HCEC 1CT (cell line): ENCODE results near the gene TBC1D16.
"Not testable (repeated sequence)": the region's sequence is repeated elsewhere in the genome, so short reads cannot be mapped to it uniquely, and the experiment has no call there.

Experiments used
- DNase-seq: peaks from one replicate; pipeline ENCODE4 v3.0.0-alpha.2; 2017

The TBC1D16 gene

GRCh38 chr17:80050706-80051105 lies 15.0 kb upstream of the TBC1D16 start:
- no peak for DNase-seq

- no peak for DNase-seq
These were observed 14.3 kb upstream of the TBC1D16 start for GRCh38 chr17:80049986-80050385.

DNA sequence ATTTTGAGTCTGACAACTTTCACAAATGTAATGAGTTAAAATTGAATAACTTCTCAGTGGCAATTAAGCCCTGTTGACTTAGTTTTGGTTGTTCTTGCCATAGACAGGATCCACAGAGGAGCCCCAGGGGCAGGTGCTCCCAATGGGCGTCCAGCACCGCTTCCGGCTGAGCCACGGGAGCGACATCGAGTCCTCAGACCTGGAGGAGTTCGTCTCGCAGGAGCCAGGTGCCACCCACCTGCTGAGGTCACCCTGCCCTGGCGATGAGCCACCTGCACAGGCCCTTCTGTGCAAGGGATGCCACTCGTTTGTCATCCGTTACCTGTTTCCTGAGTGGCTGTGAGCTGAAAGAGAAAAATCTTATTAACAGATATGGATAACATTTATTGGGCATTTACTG lies 11.5 kb upstream of the TBC1D16 start:
- no peak for DNase-seq

DNA sequence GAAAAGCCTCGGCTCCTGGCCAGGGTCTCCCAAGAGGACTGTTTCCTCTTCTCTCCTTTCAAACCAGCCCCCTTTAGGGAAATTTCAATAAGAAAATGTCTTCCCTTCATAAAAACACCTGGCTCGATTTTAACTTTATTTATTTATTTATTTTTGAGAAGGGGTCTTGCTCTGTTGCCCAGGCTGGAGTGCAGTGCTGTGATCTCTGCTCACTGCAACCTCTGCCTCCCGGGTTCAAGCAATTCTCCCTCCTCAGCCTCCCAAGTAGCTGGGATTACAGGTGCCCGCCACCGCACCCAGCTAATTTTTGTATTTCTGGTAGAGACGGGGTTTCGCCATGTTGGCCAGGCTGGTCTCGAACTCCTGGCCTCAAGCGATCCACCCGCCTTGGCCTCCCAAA lies 11.0 kb upstream of the TBC1D16 start:
- not testable (repeated sequence) for DNase-seq

- DNase-seq, result no peak
These were observed 10.0 kb upstream of the TBC1D16 start for GRCh38 chr17:80045703-80046102.

DNA sequence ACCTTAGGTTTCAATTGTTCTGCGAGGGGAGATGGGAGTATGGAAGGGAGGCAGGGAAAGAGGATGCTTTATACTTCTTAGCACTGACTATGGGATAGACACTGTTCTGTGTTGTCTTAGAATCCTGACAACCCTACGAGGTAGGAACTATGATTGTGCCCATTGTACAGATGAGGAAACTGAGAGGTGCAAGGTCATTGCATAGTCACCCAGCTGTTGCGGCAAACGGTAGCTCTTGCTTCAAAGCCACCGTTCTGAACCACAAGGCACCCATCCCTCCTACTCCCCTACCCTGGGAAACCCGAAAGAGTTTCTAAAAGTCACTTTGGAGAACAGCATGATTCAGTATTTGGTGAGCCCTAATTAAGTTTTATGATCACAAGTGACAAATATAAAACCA lies 8.3 kb upstream of the TBC1D16 start:
- DNase-seq, result no peak

GRCh38 chr17:80036715-80037477 lies 1.2 kb upstream of the TBC1D16 start:
- no peak for DNase-seq

GRCh38 chr17:80035937-80036714 lies 454 bp upstream of the TBC1D16 start, which contains the start of gene CCDC40:
TSS of gene CCDC40 (plus strand) at chr17:80036642. CDS start at chr17:80036663, 21 bp downstream.
- DNase-seq, result peak; percentile 77

GRCh38 chr17:80034791-80035686 lies 633 bp downstream of the TBC1D16 start:
- DNase-seq, result peak; percentile 54

GRCh38 chr17:80033840-80034239 lies 1.8 kb downstream of the TBC1D16 start:
- DNase-seq, result no peak

DNA sequence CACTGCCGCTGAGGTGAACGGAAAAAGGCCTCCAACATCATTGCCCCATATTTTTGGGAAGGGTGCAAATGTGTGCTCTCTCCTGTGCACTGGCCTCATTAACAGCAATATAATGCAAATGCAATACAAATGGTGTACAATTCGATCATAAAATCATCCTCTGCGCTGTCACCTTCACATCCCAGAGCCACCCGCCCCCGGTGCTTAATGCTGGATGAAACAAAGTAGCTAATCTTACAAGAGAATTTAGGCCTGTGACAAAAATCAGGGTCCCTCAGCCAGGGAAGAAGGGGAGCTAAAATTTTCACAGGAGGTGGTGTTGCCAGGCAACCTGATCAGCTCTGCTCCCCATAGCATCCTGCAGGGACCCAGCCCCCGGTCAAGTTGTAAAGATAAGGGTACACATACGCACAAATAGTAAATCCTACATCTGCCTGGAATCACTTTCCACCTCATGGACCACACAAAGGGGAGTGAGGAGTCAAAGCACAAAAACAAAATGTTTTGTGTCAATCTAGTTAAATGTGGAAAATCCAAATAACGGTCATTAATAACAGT lies 3.0 kb downstream of the TBC1D16 start:
- DNase-seq, result no peak

GRCh38 chr17:80031691-80032430 lies 3.8 kb downstream of the TBC1D16 start:
- no peak for DNase-seq

GRCh38 chr17:80030730-80031410 lies 4.8 kb downstream of the TBC1D16 start:
- no peak for DNase-seq

DNA sequence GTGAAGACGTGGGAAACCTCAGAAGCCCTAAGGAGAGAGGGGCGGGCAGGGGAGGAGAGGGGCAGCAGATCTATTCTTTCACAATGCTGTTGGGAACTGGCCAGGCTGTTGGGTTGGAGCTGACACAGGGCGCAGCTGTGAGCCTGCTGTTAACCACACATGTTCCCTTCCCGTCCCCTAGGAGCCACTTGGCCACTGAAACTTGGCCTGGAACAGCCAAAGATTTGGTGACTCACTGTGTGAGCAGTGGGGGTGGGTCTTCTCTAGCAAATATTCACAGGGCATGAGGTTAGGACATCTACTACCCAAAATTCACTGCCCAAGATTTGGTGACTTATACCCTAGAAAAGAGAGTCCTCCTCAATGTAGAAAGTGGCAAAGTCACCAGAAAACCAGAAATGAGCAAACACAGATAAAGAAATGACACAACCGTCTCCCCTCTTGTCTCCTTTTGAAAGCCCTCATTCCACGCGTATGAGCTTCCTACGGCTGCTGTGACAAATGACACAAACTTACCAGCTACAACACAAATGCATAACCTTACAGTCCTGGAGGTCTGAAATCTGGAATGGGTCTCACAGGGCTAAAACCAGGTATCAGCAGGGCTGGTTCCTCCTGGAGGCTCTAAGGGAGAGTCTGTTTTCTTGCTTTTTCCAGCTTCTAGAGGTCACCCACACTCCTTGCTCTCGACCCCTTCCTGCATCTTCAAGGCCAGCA lies 6.3 kb downstream of the TBC1D16 start:
- DNase-seq, result peak; percentile 75

GRCh38 chr17:80028030-80028429 lies 7.6 kb downstream of the TBC1D16 start:
- DNase-seq, result no peak

DNA sequence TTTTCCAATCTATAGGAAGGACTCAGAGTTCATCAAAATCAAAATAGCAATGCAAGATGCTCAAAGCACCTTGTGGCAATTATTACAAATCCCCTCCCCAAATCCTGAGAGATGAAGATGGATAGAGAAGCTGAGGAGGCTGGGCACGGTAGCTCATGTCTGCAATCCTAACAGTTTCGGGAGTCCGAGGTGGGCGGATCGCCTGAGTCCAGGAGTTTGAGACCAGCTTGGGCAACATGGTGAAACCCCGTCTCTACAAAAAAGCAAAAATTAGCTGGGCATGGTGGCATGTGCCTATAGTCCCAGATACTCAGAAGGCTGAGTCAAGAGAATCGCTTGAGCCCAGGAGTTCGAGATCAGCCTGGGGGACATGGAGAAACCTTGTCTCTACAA lies 8.6 kb downstream of the TBC1D16 start:
- no peak for DNase-seq

- no peak for DNase-seq
These were observed 9.2 kb downstream of the TBC1D16 start for GRCh38 chr17:80026359-80027042.

GRCh38 chr17:80025796-80026195 lies 9.9 kb downstream of the TBC1D16 start:
- no peak for DNase-seq

GRCh38 chr17:80025140-80025539 lies 10.5 kb downstream of the TBC1D16 start:
- no peak for DNase-seq
